Measurements from ENCODE around the gene DDX41.
A peak's percentile ranks its signal among the peaks of the same experiment; 100 is the strongest.

The DDX41 gene

DNA sequence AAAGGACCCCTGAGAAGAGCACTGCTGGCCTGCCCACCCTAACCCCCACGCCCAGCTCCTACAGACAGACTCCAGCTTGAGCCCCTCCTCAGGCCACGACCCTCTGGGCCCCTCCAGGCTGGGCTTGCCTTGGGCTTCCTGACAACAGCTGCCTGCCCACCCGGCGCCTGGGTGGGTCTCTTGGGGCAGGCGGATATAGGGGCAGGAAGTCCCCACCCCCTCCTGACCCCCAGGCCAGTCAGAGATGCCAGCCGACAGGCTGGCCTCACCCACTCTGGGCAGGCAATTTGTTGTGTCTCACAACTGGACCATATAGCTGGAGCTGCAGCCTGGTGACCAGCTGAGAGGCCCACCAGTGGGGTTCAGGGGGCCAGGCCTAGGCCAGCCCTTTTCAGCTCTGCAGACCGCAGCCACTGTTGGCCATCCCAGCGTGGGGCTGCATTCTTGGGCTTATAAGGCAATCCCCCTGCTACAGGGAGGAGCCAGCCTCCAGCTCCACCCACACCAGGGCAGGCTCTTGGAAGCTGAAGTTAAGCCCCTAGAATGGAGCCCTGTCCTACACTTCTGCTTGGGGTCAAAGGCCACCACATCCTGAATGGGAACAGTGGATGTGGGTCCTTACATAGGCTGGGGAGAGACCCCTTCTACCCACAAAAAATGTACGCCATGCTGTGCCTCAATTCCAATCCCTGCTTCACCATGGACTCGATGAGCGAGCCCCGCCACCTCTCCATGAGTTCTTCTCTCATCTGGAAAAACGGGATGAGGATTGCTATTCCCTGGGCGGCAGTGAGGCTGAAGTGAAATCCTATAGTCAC lies 21.3 kb downstream of the DDX41 start:
- Histone ChIP-seq H3K27me3 (no peaks in the 10 kb centered on the region), H3K4me1 (peaks cover 33% of the 10 kb centered on the region), H3K4me3 (ENCODE audit: low read depth, low read length) (peak overlapping the region; percentile 75), H3K36me3 (peaks cover 16% of the 10 kb centered on the region), H3K9me3 (no peaks in the 10 kb centered on the region)
- TF ChIP-seq, protein P1, sequence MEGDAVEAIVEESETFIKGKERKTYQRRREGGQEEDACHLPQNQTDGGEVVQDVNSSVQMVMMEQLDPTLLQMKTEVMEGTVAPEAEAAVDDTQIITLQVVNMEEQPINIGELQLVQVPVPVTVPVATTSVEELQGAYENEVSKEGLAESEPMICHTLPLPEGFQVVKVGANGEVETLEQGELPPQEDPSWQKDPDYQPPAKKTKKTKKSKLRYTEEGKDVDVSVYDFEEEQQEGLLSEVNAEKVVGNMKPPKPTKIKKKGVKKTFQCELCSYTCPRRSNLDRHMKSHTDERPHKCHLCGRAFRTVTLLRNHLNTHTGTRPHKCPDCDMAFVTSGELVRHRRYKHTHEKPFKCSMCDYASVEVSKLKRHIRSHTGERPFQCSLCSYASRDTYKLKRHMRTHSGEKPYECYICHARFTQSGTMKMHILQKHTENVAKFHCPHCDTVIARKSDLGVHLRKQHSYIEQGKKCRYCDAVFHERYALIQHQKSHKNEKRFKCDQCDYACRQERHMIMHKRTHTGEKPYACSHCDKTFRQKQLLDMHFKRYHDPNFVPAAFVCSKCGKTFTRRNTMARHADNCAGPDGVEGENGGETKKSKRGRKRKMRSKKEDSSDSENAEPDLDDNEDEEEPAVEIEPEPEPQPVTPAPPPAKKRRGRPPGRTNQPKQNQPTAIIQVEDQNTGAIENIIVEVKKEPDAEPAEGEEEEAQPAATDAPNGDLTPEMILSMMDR (IDR thresholded peaks at IDR 0.05; ENCODE audit: low read depth, low read length): no peak
- peak; percentile 63 for DNase-seq

DNA sequence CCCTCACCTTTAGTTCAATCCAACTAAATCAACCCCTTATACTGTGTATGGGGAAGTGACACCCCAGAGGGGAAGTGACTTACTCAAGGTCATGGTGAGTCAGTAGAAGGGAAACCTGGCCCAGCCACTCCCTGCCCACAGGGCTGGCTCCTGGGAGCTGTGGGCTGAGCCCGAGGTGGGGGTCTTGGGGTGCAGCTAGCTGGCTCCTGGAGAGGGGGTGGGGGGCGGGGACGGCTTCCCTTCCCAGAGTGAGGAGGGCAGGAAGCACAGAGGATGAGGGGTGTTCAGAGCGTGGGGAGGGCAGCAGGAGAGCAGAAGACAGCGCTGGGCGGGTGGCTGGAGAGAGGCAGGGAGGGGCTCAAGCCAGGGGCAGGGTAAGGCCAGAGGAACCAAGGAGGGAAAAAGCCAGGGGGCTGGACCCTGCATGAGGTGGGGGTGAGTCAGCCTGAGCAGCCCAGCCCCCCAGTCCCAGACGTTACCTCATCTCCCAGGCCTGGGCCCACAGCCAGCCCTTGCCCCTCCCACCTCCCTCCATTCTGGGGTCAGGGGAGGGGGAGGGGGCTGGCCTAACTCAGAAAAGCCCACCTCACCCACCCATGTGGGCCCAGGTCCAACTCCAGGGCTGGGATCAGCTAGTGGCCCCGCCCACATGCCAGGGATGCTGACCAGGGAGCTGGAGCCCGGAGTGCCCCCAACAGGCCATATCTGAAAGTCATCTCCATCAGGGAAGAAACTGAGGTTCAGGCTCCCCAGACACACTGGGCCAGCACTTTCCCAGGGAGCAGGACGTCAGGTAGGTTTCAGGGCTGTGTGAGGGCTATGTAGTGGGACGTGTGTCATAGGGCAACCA lies 22.2 kb downstream of the DDX41 start:
- Histone ChIP-seq H3K4me3 (ENCODE audit: low read depth, low read length) (no peak overlapping the region), H3K9me3 (no peaks in the 10 kb centered on the region), H3K27me3 (no peaks in the 10 kb centered on the region), H3K36me3 (peaks cover 16% of the 10 kb centered on the region), H3K4me1 (peaks cover 37% of the 10 kb centered on the region)
- peak; percentile 69 for DNase-seq
- TF ChIP-seq, protein P1 (IDR thresholded peaks at IDR 0.05; ENCODE audit: low read depth, low read length): peak; percentile 23; the same call in 1 of the 2 replicates

DNA sequence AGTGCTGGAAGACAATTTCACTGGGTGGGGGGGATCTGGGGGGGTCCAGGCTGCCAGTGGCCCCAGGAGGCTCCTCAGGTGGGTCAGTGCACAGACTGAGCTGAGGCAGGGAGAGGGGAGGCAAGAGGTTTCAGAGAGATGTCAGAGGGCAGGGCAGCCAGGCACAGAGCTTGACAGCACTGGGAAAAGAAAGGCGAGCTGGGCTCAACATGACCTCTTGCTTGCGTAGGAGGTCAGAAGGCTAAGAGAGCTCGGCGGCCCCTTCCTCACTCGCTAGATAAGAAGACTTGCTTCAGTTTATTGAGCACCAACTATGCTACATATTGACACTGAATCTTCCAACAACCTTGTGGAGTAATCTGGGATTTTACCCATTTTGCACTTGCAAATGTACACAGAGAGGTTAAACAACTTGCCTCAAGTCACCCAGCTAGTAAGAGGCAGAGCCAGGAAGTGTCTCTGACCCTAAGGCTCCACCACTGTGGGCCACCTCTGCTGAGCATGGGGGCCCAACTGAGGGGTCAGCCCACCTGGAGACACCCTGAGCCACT lies 22.9 kb downstream of the DDX41 start:
- no peak overlapping the region for H3K4me3 ChIP-seq (ENCODE audit: low read depth, low read length)
- peaks cover 17% of the 10 kb centered on the region for H3K36me3 ChIP-seq
- H3K4me1 ChIP-seq: peaks cover 37% of the 10 kb centered on the region
- TF ChIP-seq, protein P1 (IDR thresholded peaks at IDR 0.05; ENCODE audit: low read depth, low read length): no peak
- no peaks in the 10 kb centered on the region for H3K27me3 ChIP-seq
- DNase-seq: no peak
- no peaks in the 10 kb centered on the region for H3K9me3 ChIP-seq

DNA sequence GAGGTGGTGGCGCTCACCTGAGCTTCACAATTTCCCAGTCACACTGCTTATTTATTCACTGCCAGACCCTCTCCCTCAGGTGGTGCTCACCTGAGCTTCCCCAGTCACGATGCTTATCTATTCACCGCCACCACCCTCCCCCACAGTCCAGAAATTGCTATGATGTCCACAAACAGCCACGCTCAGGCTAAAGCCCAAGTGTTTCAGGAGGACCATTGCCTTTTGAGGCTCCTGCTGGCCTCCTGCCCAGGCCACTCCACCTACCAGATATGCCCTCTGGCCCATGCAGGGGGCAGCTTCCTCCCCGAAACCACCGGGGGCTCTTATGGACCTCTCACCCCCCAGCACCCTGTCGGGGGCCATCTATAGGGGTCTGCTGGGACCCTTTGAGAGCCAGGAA lies 23.9 kb downstream of the DDX41 start:
- H3K27me3 ChIP-seq: no peaks in the 10 kb centered on the region
- H3K4me3 ChIP-seq (ENCODE audit: low read depth, low read length): no peak overlapping the region
- no peak for DNase-seq
- H3K36me3 ChIP-seq: peaks cover 24% of the 10 kb centered on the region
- TF ChIP-seq, protein P1 (IDR thresholded peaks at IDR 0.05; ENCODE audit: low read depth, low read length): no peak
- no peaks in the 10 kb centered on the region for H3K9me3 ChIP-seq
- peaks cover 29% of the 10 kb centered on the region for H3K4me1 ChIP-seq

DNA sequence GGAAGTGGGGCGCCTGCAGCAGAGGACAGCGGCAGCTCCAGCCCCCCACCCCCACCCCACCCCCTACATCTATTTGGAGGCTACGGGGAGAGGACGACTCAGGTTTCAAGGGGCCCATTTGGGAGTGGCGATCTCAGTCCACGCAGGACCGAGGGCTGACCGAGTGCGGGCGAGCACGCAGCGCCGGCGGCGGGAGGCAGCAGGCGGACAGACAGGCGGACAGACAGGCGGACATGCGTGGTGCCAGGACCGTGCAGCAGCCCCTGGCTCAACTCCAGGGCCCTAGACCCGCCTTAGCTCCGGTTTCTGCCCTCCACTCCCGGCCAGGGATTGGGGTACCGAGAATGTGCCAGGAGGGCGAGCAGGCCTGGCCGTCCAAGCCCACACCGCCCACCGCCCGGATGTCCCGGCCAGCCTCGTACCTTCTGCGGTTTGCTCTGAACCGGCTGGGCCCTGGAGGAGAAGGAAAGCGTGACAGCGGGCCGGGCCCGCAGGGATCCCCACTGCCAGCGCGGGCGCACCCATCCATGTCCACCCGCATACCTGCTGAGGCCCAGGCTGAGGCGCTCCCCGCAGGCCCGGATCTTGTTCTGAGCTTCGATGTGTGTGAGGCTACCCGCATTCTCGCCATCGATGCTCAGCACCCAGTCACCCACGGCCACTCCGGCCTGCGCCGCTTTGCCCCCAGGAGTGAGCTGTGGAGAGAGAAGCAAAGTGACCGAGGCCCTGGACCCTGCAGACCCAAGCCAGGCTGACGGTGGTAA lies 24.6 kb downstream of the DDX41 start:
- peaks cover 31% of the 10 kb centered on the region for H3K36me3 ChIP-seq

More for the DNA sequence above, 24.6 kb downstream of the DDX41 start:
- TF ChIP-seq, protein P1 (IDR thresholded peaks at IDR 0.05; ENCODE audit: low read depth, low read length): no peak
- H3K4me1 ChIP-seq: peaks cover 29% of the 10 kb centered on the region
- no peak for DNase-seq
- H3K9me3 ChIP-seq: no peaks in the 10 kb centered on the region
- H3K4me3 ChIP-seq (ENCODE audit: low read depth, low read length): no peak overlapping the region
- H3K27me3 ChIP-seq: no peaks in the 10 kb centered on the region
